ENCODE data around the gene HPS1.

HPS1 gene

DNA sequence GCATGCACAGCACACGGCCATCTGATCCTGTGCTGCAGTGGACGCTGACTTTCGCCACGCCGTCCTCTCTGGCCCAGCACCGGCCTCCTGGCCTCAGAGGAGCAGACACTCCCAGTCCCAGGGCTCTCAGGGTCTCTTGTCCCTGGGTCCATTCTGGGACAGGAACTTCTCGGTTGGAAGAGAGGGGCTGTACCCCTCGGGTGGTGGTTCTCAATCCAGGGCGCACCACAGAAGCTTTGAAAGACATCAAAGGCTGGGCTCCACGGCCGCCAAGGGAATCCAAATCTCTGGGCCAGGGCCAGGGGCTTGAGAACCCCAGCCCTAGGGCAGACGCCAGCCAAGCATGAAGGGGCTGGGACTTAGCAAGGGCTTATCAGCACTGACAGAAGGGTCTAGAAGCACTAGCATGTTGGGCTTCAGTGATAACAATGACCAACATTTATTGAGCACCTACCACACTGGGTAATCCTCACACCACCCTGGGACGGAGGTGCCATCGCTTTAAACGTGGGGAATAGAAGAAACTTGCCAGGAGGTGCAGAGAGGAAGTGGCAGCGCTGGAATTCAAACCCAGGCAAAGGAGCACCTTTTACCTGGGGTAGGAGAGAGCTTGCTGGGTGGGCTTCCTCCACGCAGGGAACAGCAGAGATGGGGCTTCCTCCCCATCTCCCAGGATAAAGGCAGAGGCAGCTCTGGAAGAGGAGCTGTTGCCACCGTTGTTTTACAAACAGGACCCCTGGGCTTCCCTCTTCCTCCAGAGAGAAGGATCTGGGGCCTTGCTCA, 29.9 kb downstream of the HPS1 start:
- no peak for DNase-seq (ENCODE audit: low spot score)
- TF ChIP-seq CTCF (IDR thresholded peaks at IDR 0.05; ENCODE audit: extremely low read depth, missing control alignments) = no peak

DNA sequence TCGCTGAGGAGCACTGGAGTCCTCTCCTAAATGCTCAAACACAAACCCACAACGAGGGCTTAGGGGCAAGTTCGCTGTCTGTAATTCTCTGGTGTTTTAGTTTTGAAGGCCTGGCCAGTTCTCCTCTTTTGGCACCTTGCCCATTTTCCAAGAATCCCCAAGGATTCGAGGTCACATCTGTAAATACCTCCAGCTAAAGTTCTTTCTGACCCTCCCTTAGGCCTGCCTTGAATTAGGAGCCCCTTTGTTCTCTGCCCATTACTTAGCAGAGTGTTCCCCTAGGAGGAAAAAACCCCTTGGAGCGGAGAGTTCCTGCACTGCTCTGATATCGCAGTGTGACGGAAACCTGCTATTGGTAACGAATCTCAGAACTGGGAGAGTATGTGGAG, 31.0 kb downstream of the HPS1 start:
- no peak for TF ChIP-seq CTCF (IDR thresholded peaks at IDR 0.05; ENCODE audit: extremely low read depth, missing control alignments)
- DNase-seq (ENCODE audit: low spot score) = no peak

DNA sequence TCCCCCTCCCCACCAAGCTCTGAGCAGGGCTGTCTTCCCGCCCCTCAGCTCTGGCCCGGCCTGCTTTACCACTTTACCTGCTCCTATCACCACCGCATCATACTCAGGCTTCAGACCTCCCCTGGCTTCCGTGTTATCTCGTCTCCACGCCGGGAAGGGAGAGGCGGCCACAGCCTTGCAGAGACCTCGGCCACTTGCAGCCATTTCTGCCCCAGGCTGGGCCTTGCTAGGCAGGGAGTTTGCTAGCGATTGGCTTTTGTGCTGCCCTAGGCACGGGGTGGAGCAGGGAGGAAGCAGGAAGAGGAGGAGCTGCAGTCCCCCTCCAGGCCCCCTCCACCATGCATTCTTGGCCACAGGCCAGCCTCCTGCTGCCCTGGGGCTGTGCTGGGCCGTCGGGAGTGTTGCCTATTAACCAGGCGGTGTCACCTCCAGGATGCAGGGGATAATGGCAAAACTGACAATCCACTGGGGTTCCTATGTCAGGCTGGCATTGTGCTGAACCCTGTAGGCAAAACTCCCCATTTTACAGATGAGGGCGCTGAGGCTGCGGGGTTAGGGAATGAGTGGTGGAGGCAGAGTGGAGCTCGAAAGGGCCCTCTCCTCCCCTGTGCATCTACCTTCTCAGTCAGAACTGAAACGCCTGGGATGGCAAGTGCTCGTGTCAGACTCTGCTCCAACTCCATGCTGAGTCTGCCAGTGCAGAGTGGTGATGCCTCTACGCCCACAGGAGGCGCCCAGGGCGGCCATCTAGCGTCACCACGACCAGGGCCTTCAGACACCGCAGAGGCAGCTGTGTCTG, 31.6 kb downstream of the HPS1 start, which contains the start of gene PYROXD2:
TSS of gene PYROXD2 (minus strand) at position 251 of the 799 bp plus-strand sequence. CDS start at position 204, 47 bp downstream.
- TF ChIP-seq CTCF (IDR thresholded peaks at IDR 0.05; ENCODE audit: extremely low read depth, missing control alignments) = no peak
- peak; percentile 70 for DNase-seq (ENCODE audit: low spot score)

- TF ChIP-seq CTCF (IDR thresholded peaks at IDR 0.05; ENCODE audit: extremely low read depth, missing control alignments) = no peak
- DNase-seq (ENCODE audit: low spot score) = no peak
Measured at GRCh38 chr10:98414578-98414931, 32.2 kb downstream of the HPS1 start.

DNA sequence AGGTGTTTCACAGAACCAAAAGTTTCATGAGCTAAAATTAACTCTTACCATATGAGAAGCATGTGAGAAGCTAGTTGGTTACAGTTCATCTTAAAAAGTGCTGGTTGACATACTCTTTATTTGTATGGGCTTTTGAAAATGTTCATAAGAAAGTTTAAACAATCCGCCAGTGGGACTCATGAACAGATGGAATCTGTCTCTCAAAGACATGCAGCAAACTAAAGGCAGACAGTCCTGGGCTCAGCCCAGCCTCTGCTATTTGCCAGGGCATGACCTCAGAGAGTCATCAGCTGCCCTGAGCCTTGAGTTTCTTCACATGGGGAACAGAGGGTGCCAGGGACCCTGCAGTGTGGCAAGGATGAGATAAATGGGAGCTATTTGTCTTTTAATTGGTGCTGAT, 35.0 kb downstream of the HPS1 start:
- no peak for DNase-seq (ENCODE audit: low spot score)
- no peak for TF ChIP-seq CTCF (IDR thresholded peaks at IDR 0.05; ENCODE audit: extremely low read depth, missing control alignments)

- DNase-seq (ENCODE audit: low spot score) = no peak
- no peak for TF ChIP-seq CTCF (IDR thresholded peaks at IDR 0.05; ENCODE audit: extremely low read depth, missing control alignments)
Measured at GRCh38 chr10:98411166-98411565, 35.6 kb downstream of the HPS1 start.

GRCh38 chr10:98410759-98411158, 36.0 kb downstream of the HPS1 start:
- DNase-seq (ENCODE audit: low spot score) = no peak
- TF ChIP-seq CTCF (IDR thresholded peaks at IDR 0.05; ENCODE audit: extremely low read depth, missing control alignments) = no peak
